Kidney (tissue), 14 donors: ENCODE data around the gene WDFY3. TPM values are rescaled to one million over a fixed set of nuclear protein-coding genes. Genes with fewer than 3 reads are reported as not detected.

ENCODE experiments used
- DNase-seq, 5 donors: peaks; one replicate each; pipeline ENCODE4 v3.0.0-alpha.2; 2013 to 2020
- FAIRE-seq: peaks from 2 replicates; lab custom pipeline; 2012; peaks lifted over from hg19 to GRCh38; lab: Jason Lieb, UNC
- H3K27ac ChIP-seq, 2 donors: one replicate each; pipeline ENCODE4 v1.7.0; 2013; ENCODE audit warnings: low read depth in 2 of 2, low read length in 2 of 2, inconsistent platforms in 1 of 2
- H3K27me3 ChIP-seq: one replicate; pipeline ENCODE4 v1.7.1; 2013; ENCODE audit warnings: low read length, inconsistent platforms; ENCODE audit not compliant: control insufficient read depth, insufficient read depth
- H3K36me3 ChIP-seq, 3 donors: one replicate each; pipeline versions ENCODE4 v1.7.0 to v1.7.1; 2013; ENCODE audit warnings: low read length in 3 of 3, control low read depth in 1 of 3, inconsistent platforms in 1 of 3; ENCODE audit not compliant: insufficient read depth in 3 of 3, control insufficient read depth in 2 of 3
- H3K4me1 ChIP-seq, 3 donors: one replicate each; pipeline versions ENCODE4 v1.7.0 to v1.7.1; 2013; ENCODE audit warnings: low read length in 3 of 3, inconsistent platforms in 1 of 3, low read depth in 1 of 3; ENCODE audit not compliant: control insufficient read depth in 2 of 3, insufficient read depth in 2 of 3
- H3K4me3 ChIP-seq, 3 donors: one replicate each; pipeline versions ENCODE4 v1.7.0 to v1.8.1; 2013; ENCODE audit warnings: low read length in 3 of 3, control low read depth in 1 of 3, inconsistent platforms in 1 of 3
- H3K9ac ChIP-seq, 3 donors: one replicate each; pipeline versions ENCODE4 v1.7.0 to v1.7.1; 2013; ENCODE audit warnings: low read length in 3 of 3, control low read depth in 1 of 3, inconsistent platforms in 1 of 3
- H3K9me3 ChIP-seq, 3 donors: one replicate each; pipeline versions ENCODE4 v1.7.0 to v1.7.1; 2013; ENCODE audit warnings: low read length in 3 of 3, control low read depth in 1 of 3, inconsistent platforms in 1 of 3; ENCODE audit not compliant: control insufficient read depth in 2 of 3, insufficient read depth in 1 of 3
- intact Hi-C: fragments of 100-400 bp; cut with DNase I; formaldehyde crosslinking; loops from one replicate; pipeline ENCODE4 v1.11.1; 2022
- polyA plus RNA-seq: library from polyadenylated mRNA; stranded (reverse); fragments of 350-450 nt; fragmentation: Illumina TruSeq; extraction: RNeasy Lipid Tissue Mini Kit (QIAGEN cat#74804); gene quantifications from one replicate; pipeline ENCODE4 v1.2.3, GENCODE V29; 2014; ENCODE audit warnings: low read depth, low replicate concordance; ENCODE audit not compliant: insufficient read depth
- total RNA-seq: library from RNA; stranded (reverse); fragmentation: NEBNext Ultra II Directional; extraction: Animal tissue kit (Norgen Biotek cat#: 25700); gene quantifications from one replicate; pipeline ENCODE4 v1.2.1, GENCODE V29; 2021
- TF ChIP-seq, protein P1 (sequence below): IDR thresholded peaks from 3 replicates; pipeline ENCODE4 v1.5.1; 2012; ENCODE audit warnings: mild to moderate bottlenecking, moderate library complexity, borderline replicate concordance; ENCODE audit not compliant: insufficient read depth; ENCODE audit errors: extremely low read depth
- donor health status: control.
- donor health status: control.
- donor health status: control.
- donor health status: control.
- donor health status: control.
- donor health status: DM: yes; HTN: yes; CAD: no.
- donor health status: Normal renal cell carcinoma (clear cell type).

Gene WDFY3
- total and polyA plus RNA-seq, 2 donors from 2014 or later = 9.4 to 151 TPM

- Histone ChIP-seq H3K4me3 (no peak overlapping the region), H3K9ac (no peak overlapping the region), H3K4me1 (peaks cover 0 to 10% (median 0%) of the 10 kb centered on the region in 3 donors), H3K9me3 (peaks cover 0 to 1% (median 0%) of the 10 kb centered on the region in 3 donors), H3K36me3 (peaks cover 0 to 7% (median 4%) of the 10 kb centered on the region in 3 donors), H3K27me3 (no peaks in the 10 kb centered on the region), H3K27ac (no peak overlapping the region)
- intact Hi-C loops = no loop called here
- DNase-seq = no peak
- FAIRE-seq = no peak
- TF ChIP-seq, protein P1, sequence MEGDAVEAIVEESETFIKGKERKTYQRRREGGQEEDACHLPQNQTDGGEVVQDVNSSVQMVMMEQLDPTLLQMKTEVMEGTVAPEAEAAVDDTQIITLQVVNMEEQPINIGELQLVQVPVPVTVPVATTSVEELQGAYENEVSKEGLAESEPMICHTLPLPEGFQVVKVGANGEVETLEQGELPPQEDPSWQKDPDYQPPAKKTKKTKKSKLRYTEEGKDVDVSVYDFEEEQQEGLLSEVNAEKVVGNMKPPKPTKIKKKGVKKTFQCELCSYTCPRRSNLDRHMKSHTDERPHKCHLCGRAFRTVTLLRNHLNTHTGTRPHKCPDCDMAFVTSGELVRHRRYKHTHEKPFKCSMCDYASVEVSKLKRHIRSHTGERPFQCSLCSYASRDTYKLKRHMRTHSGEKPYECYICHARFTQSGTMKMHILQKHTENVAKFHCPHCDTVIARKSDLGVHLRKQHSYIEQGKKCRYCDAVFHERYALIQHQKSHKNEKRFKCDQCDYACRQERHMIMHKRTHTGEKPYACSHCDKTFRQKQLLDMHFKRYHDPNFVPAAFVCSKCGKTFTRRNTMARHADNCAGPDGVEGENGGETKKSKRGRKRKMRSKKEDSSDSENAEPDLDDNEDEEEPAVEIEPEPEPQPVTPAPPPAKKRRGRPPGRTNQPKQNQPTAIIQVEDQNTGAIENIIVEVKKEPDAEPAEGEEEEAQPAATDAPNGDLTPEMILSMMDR = no peak
These were observed 110.7 kb downstream of the WDFY3 start for GRCh38 chr4:84855774-84856173.

DNA sequence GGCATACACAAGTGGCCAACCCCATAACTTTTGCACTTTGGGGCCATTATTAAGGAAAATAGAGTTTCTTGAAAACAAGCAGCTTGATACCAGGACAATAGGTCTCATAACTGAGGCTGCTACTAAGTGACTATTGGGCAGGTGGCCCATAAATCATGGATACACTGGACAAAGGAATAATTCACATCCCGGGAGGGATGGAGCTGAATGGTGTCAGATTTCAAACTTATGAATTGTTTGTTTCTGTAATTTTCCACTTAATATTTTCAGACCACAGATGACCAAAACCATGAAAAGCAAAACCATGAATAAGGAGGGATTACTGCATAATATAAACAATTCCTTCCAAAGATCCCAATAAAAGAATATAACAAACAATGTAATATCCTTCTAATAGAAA is 114.4 kb downstream of the WDFY3 start:
- peak in 1 of 5 donors; percentile 4 for DNase-seq
- Histone ChIP-seq H3K4me1 (peaks cover 0 to 4% (median 0%) of the 10 kb centered on the region in 3 donors), H3K4me3 (no peak overlapping the region), H3K9me3 (no peaks in the 10 kb centered on the region), H3K36me3 (peaks cover 5 to 10% (median 8%) of the 10 kb centered on the region in 3 donors), H3K9ac (no peak overlapping the region), H3K27ac (no peak overlapping the region), H3K27me3 (no peaks in the 10 kb centered on the region)
- intact Hi-C loops = no loop called here
- TF ChIP-seq, protein P1 = no peak
- FAIRE-seq = no peak

DNA sequence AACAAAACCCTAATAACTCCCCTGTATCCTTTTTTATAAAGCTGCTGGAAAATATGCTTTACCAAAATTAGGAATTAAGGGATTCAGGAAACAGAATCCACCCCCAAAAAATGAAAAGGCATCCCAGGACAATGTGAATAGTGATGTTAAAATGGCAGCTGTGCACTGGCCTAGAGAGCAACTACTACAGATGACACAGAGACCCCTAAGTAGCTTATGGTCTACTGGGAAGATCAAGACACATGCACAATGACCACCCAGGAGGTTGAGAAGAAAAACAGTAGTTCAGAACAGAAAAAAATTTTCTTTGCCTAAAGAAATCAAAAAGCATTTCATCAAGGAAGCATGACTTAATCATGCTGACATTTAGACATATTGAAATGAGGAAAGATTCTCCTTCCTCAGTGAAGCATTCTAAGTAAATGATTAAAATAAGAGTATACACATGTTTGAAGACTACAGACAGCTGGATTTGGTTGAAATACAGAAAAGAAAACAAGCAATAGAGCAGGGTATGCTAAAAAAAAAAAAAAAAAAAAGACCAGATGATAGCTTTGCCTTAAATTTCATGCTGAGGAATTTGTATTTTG is 117.3 kb downstream of the WDFY3 start:
- H3K27ac ChIP-seq = no peak overlapping the region
- H3K36me3 ChIP-seq = peaks cover 5 to 10% (median 8%) of the 10 kb centered on the region in 3 donors
- H3K9ac ChIP-seq = no peak overlapping the region
- H3K4me1 ChIP-seq = peaks cover 0 to 3% (median 0%) of the 10 kb centered on the region in 3 donors
- FAIRE-seq (no peak), DNase-seq (no peak)
- intact Hi-C loops = no loop called here
- no peak overlapping the region for H3K4me3 ChIP-seq
- no peaks in the 10 kb centered on the region for H3K9me3 ChIP-seq
- TF ChIP-seq, protein P1 = no peak
- H3K27me3 ChIP-seq = no peaks in the 10 kb centered on the region
